Astrocyte (in vitro differentiated cells and primary cell): ENCODE data around the gene TTYH2.

Experiments used
- CTCF ChIP-seq: IDR thresholded peaks from 2 replicates; pipeline ENCODE4 v1.5.1; 2011; ENCODE audit warnings: low read depth, mild to moderate bottlenecking, inconsistent platforms, low read length, moderate library complexity; ENCODE audit not compliant: insufficient read depth
- EZH2 ChIP-seq: IDR thresholded peaks from 2 replicates; pipeline ENCODE4 v1.6.1; 2012; ENCODE audit warnings: mild to moderate bottlenecking, low read length, inconsistent platforms; ENCODE audit not compliant: insufficient read depth

GRCh38 chr17:74196541-74197317 is 16.6 kb upstream of the TTYH2 start:
- TF ChIP-seq CTCF (no peak), EZH2 (no peak)
